Panc1 (cell line): ENCODE data around the gene TCHP. TPM values are rescaled to one million over a fixed set of nuclear protein-coding genes. Genes with fewer than 3 reads are reported as not detected.

Experiments used
- ATAC-seq: fragments of 200-7000 bp; cut with Tn5 transposase; 2 replicates; pipeline ENCODE4 v1.9.1; 2020; ENCODE audit warnings: mild to moderate bottlenecking, moderate library complexity
- BruUV-seq: library from RNA; stranded (reverse); fragments of 400-500 nt; replicated peaks from 2 replicates; lab custom pipeline; 2021; lab: Mats Ljungman, UMichigan
- CTCF ChIA-PET: fragments of 300-600 bp; sonication (Branson Sonifier 250); formaldehyde crosslinking; loops from one replicate; lab custom pipeline; 2022; ENCODE audit warnings: antibody characterized with exemption; lab: Charles Lee
- POLR2A ChIA-PET: fragments of 300-600 bp; sonication (Branson Sonifier 250); formaldehyde crosslinking; loops from one replicate; lab custom pipeline; 2022; ENCODE audit warnings: antibody characterized with exemption; lab: Charles Lee
- DNase-seq: peaks from one replicate; pipeline ENCODE4 v3.0.0-alpha.2; 2010; ENCODE audit warnings: low read depth, low spot score
- H3K27ac ChIP-seq: 2 replicates; pipeline ENCODE4 v1.5.1; 2011; ENCODE audit warnings: mild to moderate bottlenecking, low read length, inconsistent platforms
- H3K27me3 ChIP-seq: fragments of 200-500 bp; sonication (Bioruptor generic); 2 replicates; pipeline ENCODE4 v1.6.0; 2014; ENCODE audit warnings: low read length, inconsistent platforms; ENCODE audit not compliant: control insufficient read depth, insufficient read depth
- H3K36me3 ChIP-seq: fragments of 200-500 bp; sonication (Bioruptor generic); 2 replicates; pipeline ENCODE4 v1.5.1; 2014; ENCODE audit warnings: inconsistent platforms, mild to moderate bottlenecking, low read length, moderate library complexity; ENCODE audit not compliant: control insufficient read depth, insufficient read depth
- H3K4me1 ChIP-seq: 2 replicates; pipeline ENCODE4 v1.5.1; 2011; ENCODE audit warnings: inconsistent platforms, mild to moderate bottlenecking, low read length, moderate library complexity; ENCODE audit not compliant: control insufficient read depth, insufficient read depth
- H3K4me3 ChIP-seq, 2 experiments: 2 replicates each; pipeline ENCODE4 v1.5.1; 2011 to 2012; ENCODE audit warnings: low read depth in 2 of 2, low read length in 2 of 2, mild to moderate bottlenecking in 2 of 2, inconsistent platforms in 1 of 2, moderate library complexity in 1 of 2
- H3K9me3 ChIP-seq: fragments of 200-500 bp; sonication (Bioruptor generic); 2 replicates; pipeline ENCODE4 v1.5.1; 2014; ENCODE audit warnings: low read depth, mild to moderate bottlenecking, inconsistent platforms, low read length, moderate library complexity; ENCODE audit not compliant: control insufficient read depth, insufficient read depth
- CTCF ChIP-seq: fragments of 450-650 bp; IDR thresholded peaks from 2 replicates; pipeline ENCODE4 v1.5.1; 2017; ENCODE audit warnings: mild to moderate bottlenecking
- POLR2AphosphoS5 ChIP-seq: IDR thresholded peaks from 2 replicates; pipeline ENCODE4 v1.6.1; 2012; ENCODE audit warnings: mild to moderate bottlenecking, low read depth, low read length, moderate library complexity
- SIN3A ChIP-seq: IDR thresholded peaks from 2 replicates; pipeline ENCODE4 v1.6.1; 2012; ENCODE audit warnings: low read depth, mild to moderate bottlenecking, low read length, moderate library complexity, borderline replicate concordance; ENCODE audit not compliant: insufficient read depth
- TCF7L2 ChIP-seq: IDR thresholded peaks from 2 replicates; pipeline ENCODE4 v1.6.1; 2011; ENCODE audit warnings: mild to moderate bottlenecking, low read depth, low read length, inconsistent platforms
- in situ Hi-C: cut with HindIII; loops from 2 replicates; pipeline ENCODE4 v1.10.0; 2016; ENCODE audit warnings: low sequenced_read_pairs, low pct_unique_long_range_greater_than_20kb
- intact Hi-C: fragments of 100-400 bp; cut with micrococcal nuclease; formaldehyde crosslinking; loops from one replicate; pipeline ENCODE4 v1.10.0; 2022; ENCODE audit not compliant: unreplicated experiment
- total RNA-seq: library from RNA; stranded (reverse); gene quantifications from one replicate; pipeline ENCODE4 v1.2.1, GENCODE V29; 2021; ENCODE audit not compliant: unreplicated experiment
- TF ChIP-seq, protein P1 (sequence below), 2 experiments: IDR thresholded peaks; 2 replicates each; pipeline ENCODE4 v1.6.1; 2011 to 2012; ENCODE audit warnings: low read depth in 2 of 2, control low read depth in 1 of 2, low read length in 1 of 2, mild to moderate bottlenecking in 1 of 2, moderate library complexity in 1 of 2; ENCODE audit not compliant: insufficient read depth in 1 of 2

TCHP gene
- total RNA-seq, 1 experiment from 2014 or later = 25.0 TPM

DNA sequence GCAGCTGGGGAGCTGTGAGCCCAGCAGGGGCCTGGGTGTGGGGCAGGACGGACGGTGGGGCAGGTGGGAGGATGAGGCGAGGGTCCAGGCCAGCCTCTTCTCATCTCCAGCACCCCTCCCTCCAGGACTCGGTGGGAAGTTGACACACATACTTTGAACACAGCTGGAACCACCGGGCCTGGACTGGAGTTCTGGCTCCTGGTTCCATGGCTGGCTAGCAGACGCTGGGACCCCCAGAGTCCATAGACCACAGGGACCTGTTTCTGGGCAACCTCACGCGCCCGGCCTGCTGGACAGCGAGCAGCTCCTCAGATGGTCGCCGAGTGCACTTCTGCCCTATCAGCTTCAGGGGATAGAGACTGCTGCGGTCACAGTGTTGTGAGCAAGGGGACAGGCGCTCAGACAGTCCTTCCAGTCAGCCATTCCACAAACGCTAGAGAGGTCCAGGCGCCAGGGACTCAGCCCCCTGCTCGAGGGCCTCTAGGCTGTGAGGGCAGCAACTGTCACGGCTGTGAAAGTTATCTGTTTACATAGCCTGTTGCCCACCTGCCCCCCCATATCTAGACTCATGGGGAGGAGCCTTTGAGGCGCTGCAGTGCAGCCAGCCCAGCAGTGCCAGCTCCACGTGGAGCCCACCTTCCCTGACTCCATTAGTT lies 25.2 kb downstream of the TCHP start:
- Histone ChIP-seq H3K27ac (no peak overlapping the region), H3K36me3 (no peaks in the 10 kb centered on the region), H3K9me3 (no peaks in the 10 kb centered on the region), H3K4me3 (no peak overlapping the region), H3K4me1 (no peaks in the 10 kb centered on the region), H3K27me3 (no peaks in the 10 kb centered on the region)
- ATAC-seq (no peak), DNase-seq (no peak)
- intact Hi-C loops (loop anchor here (10.0 kb wide), 1 partner anchor 71 kb away; no protein-coding TSS in a partner anchor), in situ Hi-C loops (no loop called here)
- CTCF ChIA-PET = no interaction called here
- POLR2A ChIA-PET = interaction anchor here (0.6 kb wide), 1 partner anchor 297 kb away, joined by 4 read pairs; no protein-coding TSS in a partner anchor
- BruUV-seq = no TSS peak
- TF ChIP-seq SIN3A (no peak), CTCF (no peak), POLR2AphosphoS5 (no peak), TCF7L2 (no peak)
- TF ChIP-seq, protein P1, sequence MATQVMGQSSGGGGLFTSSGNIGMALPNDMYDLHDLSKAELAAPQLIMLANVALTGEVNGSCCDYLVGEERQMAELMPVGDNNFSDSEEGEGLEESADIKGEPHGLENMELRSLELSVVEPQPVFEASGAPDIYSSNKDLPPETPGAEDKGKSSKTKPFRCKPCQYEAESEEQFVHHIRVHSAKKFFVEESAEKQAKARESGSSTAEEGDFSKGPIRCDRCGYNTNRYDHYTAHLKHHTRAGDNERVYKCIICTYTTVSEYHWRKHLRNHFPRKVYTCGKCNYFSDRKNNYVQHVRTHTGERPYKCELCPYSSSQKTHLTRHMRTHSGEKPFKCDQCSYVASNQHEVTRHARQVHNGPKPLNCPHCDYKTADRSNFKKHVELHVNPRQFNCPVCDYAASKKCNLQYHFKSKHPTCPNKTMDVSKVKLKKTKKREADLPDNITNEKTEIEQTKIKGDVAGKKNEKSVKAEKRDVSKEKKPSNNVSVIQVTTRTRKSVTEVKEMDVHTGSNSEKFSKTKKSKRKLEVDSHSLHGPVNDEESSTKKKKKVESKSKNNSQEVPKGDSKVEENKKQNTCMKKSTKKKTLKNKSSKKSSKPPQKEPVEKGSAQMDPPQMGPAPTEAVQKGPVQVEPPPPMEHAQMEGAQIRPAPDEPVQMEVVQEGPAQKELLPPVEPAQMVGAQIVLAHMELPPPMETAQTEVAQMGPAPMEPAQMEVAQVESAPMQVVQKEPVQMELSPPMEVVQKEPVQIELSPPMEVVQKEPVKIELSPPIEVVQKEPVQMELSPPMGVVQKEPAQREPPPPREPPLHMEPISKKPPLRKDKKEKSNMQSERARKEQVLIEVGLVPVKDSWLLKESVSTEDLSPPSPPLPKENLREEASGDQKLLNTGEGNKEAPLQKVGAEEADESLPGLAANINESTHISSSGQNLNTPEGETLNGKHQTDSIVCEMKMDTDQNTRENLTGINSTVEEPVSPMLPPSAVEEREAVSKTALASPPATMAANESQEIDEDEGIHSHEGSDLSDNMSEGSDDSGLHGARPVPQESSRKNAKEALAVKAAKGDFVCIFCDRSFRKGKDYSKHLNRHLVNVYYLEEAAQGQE (IDR thresholded peaks at IDR 0.05; ENCODE audit: insufficient read depth in 1 of 2, low read depth in 2 of 2, low read length in 1 of 2) = no peak

- Histone ChIP-seq H3K27me3 (no peaks in the 10 kb centered on the region), H3K27ac (no peak overlapping the region), H3K4me1 (no peaks in the 10 kb centered on the region), H3K9me3 (no peaks in the 10 kb centered on the region), H3K36me3 (no peaks in the 10 kb centered on the region), H3K4me3 (no peak overlapping the region)
- in situ Hi-C loops (no loop called here), intact Hi-C loops (loop anchor here (10.0 kb wide), 1 partner anchor 71 kb away; no protein-coding TSS in a partner anchor)
- no TSS peak for BruUV-seq
- DNase-seq = no peak
- ChIA-PET POLR2A (interaction anchor here (0.6 kb wide), 2 partner anchors 20 to 298 kb away, joined by 4 to 6 read pairs; no protein-coding TSS in a partner anchor), CTCF (no interaction called here)
- no peak; the same call in 1 of the 2 replicates for ATAC-seq
- TF ChIP-seq, protein P1 (IDR thresholded peaks at IDR 0.05; ENCODE audit: insufficient read depth in 1 of 2, low read depth in 2 of 2, low read length in 1 of 2) = no peak
- TF ChIP-seq POLR2AphosphoS5 (no peak), TCF7L2 (no peak), CTCF (no peak), SIN3A (no peak)
These were observed 25.9 kb downstream of the TCHP start for GRCh38 chr12:109926016-109926415.
